HG03039 (cell line): ENCODE results near the gene PPAN.

ENCODE experiments used
- ATAC-seq: cut with Tn5 transposase; IDR thresholded peaks from one replicate; pipeline ENCODE4 v1.9.1; 2021; ENCODE audit warnings: mild to moderate bottlenecking, moderate library complexity; ENCODE audit not compliant: unreplicated experiment

Gene PPAN

GRCh38 chr19:10106100-10106936 is at the start of gene PPAN:
PPAN (plus strand) TSS chr19:10106362; CDS start chr19:10106395, 33 bp downstream.
- peak; percentile 38 for ATAC-seq

- ATAC-seq, result no peak
Measured at GRCh38 chr19:10061717-10062310, 44.3 kb upstream of the PPAN start.

- ATAC-seq, result no peak
Measured at GRCh38 chr19:10068205-10068604, 38.0 kb upstream of the PPAN start.

- no peak for ATAC-seq
Measured at GRCh38 chr19:10069046-10069445, 37.1 kb upstream of the PPAN start.

GRCh38 chr19:10070730-10071446 is 35.3 kb upstream of the PPAN start:
- no peak for ATAC-seq

- ATAC-seq, result no peak
Measured at GRCh38 chr19:10074153-10074552, 32.0 kb upstream of the PPAN start.

GRCh38 chr19:10076535-10076934 is 29.6 kb upstream of the PPAN start:
- no peak for ATAC-seq

- ATAC-seq, result no peak
Measured at GRCh38 chr19:10078329-10078728, 27.8 kb upstream of the PPAN start.

GRCh38 chr19:10079031-10079453 is 27.1 kb upstream of the PPAN start:
- no peak for ATAC-seq

GRCh38 chr19:10083911-10084310 is 22.3 kb upstream of the PPAN start:
- no peak for ATAC-seq

GRCh38 chr19:10084803-10085202 is 21.4 kb upstream of the PPAN start:
- ATAC-seq, result no peak

GRCh38 chr19:10085641-10086590 is 20.2 kb upstream of the PPAN start, which contains the start of gene SHFL:
SHFL (plus strand) TSS chr19:10086317; CDS start chr19:10086428, 111 bp downstream.
- peak; percentile 70 for ATAC-seq

- no peak for ATAC-seq
Measured at GRCh38 chr19:10086591-10087192, 19.5 kb upstream of the PPAN start.

GRCh38 chr19:10087296-10088061 is 18.7 kb upstream of the PPAN start:
- no peak for ATAC-seq

- no peak for ATAC-seq
Measured at GRCh38 chr19:10088949-10089554, 17.1 kb upstream of the PPAN start.

- no peak for ATAC-seq
Measured at GRCh38 chr19:10089801-10090375, 16.3 kb upstream of the PPAN start.

- ATAC-seq, result no peak
Measured at GRCh38 chr19:10091370-10091687, 14.8 kb upstream of the PPAN start.

GRCh38 chr19:10091895-10092641 is 14.1 kb upstream of the PPAN start:
- no peak for ATAC-seq
